Muscle layer of duodenum (tissue), 2 donors: ENCODE measurements around the gene IDS.

Experiments
- H3K27ac ChIP-seq: one replicate; pipeline ENCODE4 v1.7.0; 2013; ENCODE audit warnings: mild to moderate bottlenecking, low read length
- H3K27me3 ChIP-seq: one replicate; pipeline ENCODE4 v1.7.0; 2013; ENCODE audit warnings: low read depth, mild to moderate bottlenecking, control low read depth, low read length
- H3K36me3 ChIP-seq, 2 donors: one replicate each; pipeline ENCODE4 v1.7.0; 2013; ENCODE audit warnings: low read length in 2 of 2, control low read depth in 1 of 2, mild to moderate bottlenecking in 1 of 2; ENCODE audit not compliant: insufficient read depth in 2 of 2, control insufficient read depth in 1 of 2
- H3K4me1 ChIP-seq, 2 donors: one replicate each; pipeline ENCODE4 v1.7.0; 2013; ENCODE audit warnings: low read length in 2 of 2, mild to moderate bottlenecking in 2 of 2, control low read depth in 1 of 2, moderate library complexity in 1 of 2; ENCODE audit not compliant: insufficient read depth in 2 of 2, control insufficient read depth in 1 of 2
- H3K4me3 ChIP-seq, 2 donors: one replicate each; pipeline ENCODE4 v1.7.0; 2013; ENCODE audit warnings: low read length in 2 of 2, low read depth in 1 of 2, mild to moderate bottlenecking in 1 of 2
- H3K9me3 ChIP-seq, 2 donors: one replicate each; pipeline ENCODE4 v1.7.0; 2013; ENCODE audit warnings: low read length in 2 of 2, control low read depth in 1 of 2, mild to moderate bottlenecking in 1 of 2; ENCODE audit not compliant: control insufficient read depth in 1 of 2
- donor health status: healthy.

The IDS gene

DNA sequence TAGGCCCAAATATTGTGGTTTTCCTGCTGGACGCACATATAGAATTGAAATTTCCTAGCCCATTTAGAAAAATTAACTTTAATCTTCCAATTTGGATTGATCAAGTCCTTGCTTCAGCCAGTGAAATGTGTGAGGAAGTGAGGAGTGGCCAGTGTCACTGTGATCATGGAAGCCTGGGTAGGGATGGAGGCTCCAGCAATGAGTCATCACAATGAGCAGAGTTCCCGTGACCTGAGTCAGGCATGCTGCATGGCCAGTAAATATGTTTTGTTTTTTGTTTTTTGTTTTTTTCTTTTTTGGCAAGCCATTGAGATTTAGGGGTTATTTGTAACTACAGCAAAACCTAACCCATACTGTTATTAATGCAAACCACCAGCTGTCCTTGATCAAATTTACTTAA is 52.1 kb downstream of the IDS start:
- no peaks in the 10 kb centered on the region for H3K36me3 ChIP-seq
- no peaks in the 10 kb centered on the region for H3K27me3 ChIP-seq
- H3K9me3 ChIP-seq, result no peaks in the 10 kb centered on the region
- H3K4me3 ChIP-seq, result no peak overlapping the region
- H3K27ac ChIP-seq, result no peak overlapping the region
- no peaks in the 10 kb centered on the region for H3K4me1 ChIP-seq

DNA sequence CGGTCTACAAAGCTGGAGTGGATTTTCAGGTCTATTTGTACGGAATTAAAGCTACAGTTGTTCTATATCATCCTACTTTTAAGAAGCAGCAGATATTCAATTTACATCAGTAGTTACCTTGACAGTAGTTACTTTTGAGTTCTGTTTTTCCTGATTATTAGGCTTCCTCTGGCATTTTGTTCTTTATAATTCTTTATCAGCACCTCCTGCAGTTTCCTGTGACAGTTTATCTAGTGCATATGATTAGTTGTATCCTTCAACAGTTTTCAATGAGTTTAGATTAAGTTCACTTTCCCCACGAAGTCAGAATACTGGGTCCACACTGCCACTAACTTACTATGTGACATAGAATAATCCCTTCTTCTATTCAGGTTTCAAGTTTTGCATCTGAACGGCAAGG is 71.7 kb downstream of the IDS start:
- H3K27ac ChIP-seq, result no peak overlapping the region
- H3K4me3 ChIP-seq, result no peak overlapping the region
- H3K4me1 ChIP-seq, result no peaks in the 10 kb centered on the region
- no peaks in the 10 kb centered on the region for H3K27me3 ChIP-seq
- H3K9me3 ChIP-seq, result no peaks in the 10 kb centered on the region
- no peaks in the 10 kb centered on the region for H3K36me3 ChIP-seq

DNA sequence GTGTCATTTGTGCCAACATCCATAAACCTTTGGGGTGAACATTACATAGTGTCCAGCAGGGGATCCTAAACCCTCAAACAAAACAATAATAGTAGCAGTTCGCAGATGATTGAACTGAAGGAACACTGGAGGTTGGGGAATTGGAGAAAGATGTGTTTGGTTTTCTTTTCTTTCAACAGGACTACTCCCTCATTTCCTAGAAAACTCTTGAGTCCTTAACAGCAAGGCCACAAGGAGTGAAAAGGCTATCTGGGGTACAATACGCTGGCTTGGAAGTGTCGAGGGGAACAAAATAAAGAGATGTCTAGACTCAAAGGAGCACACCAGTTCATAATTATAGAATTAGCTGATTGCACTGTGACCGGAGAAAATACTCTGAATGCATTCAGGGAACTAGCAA is 72.1 kb downstream of the IDS start:
- Histone ChIP-seq H3K4me3 (no peak overlapping the region), H3K27ac (no peak overlapping the region), H3K4me1 (no peaks in the 10 kb centered on the region), H3K36me3 (no peaks in the 10 kb centered on the region), H3K9me3 (no peaks in the 10 kb centered on the region), H3K27me3 (no peaks in the 10 kb centered on the region)
